HG03575 (cell line): ENCODE results near the gene MAPK12.
"Not testable (repeated sequence)": the region's sequence is repeated elsewhere in the genome, so short reads cannot be mapped to it uniquely, and the experiment has no call there.

Source experiments
- ATAC-seq: cut with Tn5 transposase; IDR thresholded peaks from one replicate; pipeline ENCODE4 v1.9.1; 2021; ENCODE audit not compliant: unreplicated experiment, insufficient number of reproducible peaks, low FRiP score; ENCODE audit errors: extremely low read depth

Gene MAPK12

GRCh38 chr22:50208430-50208938, 53.0 kb downstream of the MAPK12 start:
- no peak for ATAC-seq

GRCh38 chr22:50207383-50208140, 53.9 kb downstream of the MAPK12 start:
- no peak for ATAC-seq

GRCh38 chr22:50206599-50206998, 54.9 kb downstream of the MAPK12 start:
- ATAC-seq: no peak

- no peak for ATAC-seq
These were observed 55.5 kb downstream of the MAPK12 start for GRCh38 chr22:50205781-50206569.

DNA sequence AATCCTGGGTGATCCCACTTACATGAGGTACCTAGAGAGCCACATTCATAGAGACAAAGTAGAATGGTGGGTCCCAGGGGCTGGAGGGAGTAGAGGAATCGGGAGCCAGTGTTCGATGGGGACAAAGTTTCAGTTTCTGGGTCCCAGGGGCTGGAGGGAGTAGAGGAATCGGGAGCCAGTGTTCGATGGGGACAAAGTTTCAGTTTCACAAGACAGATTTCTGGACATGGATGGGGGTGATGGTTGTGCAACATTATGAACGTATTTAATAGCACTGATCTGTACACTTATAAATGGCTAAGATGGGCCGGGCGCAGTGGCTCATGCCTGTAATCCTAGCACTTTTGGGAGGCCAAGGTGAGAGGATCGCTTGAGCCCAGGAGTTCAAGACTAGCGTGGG, 56.5 kb downstream of the MAPK12 start:
- ATAC-seq: not testable (repeated sequence)

- ATAC-seq: no peak
These were observed 56.9 kb downstream of the MAPK12 start for GRCh38 chr22:50204571-50204970.

DNA sequence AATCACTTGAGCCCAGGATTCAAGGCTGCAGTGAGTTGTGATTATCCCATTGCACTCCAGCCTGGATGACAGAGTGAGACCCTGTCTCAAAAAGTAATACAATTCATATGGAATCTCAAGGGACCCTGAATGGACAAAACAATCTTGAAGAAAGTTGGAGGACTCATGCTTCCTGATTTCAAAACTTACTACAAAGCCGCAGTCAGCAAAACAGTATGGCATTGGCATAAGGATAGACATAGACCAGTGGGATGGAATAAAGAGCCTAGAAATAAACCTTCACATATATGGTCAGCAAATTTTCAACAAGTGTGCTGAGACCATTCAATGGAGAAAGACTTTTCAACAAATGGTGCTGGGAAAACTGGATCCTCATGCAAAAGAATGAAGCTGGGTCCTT, 58.2 kb downstream of the MAPK12 start:
- no peak for ATAC-seq
